GM12891 (cell line): Measurements from ENCODE around the gene SMYD3.

Experiments
- POLR2A ChIP-seq: IDR thresholded peaks from 2 replicates; pipeline ENCODE4 v1.6.1; 2011; ENCODE audit warnings: low read depth, low read length, control low read depth
- POLR2AphosphoS5 ChIP-seq: IDR thresholded peaks from 2 replicates; pipeline ENCODE4 v1.6.1; 2011; ENCODE audit warnings: low read depth, low read length, control low read depth
- POU2F2 ChIP-seq: IDR thresholded peaks from 2 replicates; pipeline ENCODE4 v1.6.1; 2011; ENCODE audit warnings: low read depth, mild to moderate bottlenecking, control low read depth, low read length, moderate library complexity
- TAF1 ChIP-seq: IDR thresholded peaks from 2 replicates; pipeline ENCODE4 v1.6.1; 2011; ENCODE audit warnings: low read depth, low read length, control low read depth

DNA sequence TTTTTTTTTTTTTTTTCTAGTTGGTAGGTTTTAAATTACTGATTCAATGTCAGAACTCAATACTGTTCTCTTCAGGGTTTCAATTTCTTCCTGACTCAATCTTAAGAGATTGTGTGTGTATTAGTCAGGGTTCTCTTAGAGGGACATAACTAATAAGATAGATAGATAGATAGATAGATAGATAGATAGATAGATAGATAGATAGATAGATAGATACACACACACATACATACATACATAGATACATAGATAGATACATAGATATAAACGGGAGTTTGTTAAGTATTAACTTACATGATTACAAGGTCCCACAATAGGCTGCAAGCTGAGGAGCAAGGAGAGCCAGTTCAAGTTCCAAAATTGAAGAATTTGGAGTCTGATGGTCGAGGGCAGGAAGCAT, 251.3 kb downstream of the SMYD3 start:
- TF ChIP-seq POLR2A (no peak), TAF1 (no peak), POLR2AphosphoS5 (no peak), POU2F2 (no peak)
